Stomach (tissue), 9 donors: ENCODE measurements around the gene PLXNB1. TPM values are rescaled to one million over a fixed set of nuclear protein-coding genes. Genes with fewer than 3 reads are reported as not detected.

Experiments
- DNase-seq, 2 donors: peaks; one replicate each; pipeline versions ENCODE4 v3.0.0 to v3.0.0-alpha.2; 2013 to 2019
- H3K27ac ChIP-seq, 5 donors: fragments of 200-600 bp in 4 of 5; sonication (generic) in 4 of 5; one replicate each; pipeline ENCODE4 v1.5.1; 2013 to 2019; ENCODE audit warnings: mild to moderate bottlenecking in 1 of 5, moderate library complexity in 1 of 5
- H3K27me3 ChIP-seq, 3 donors: fragments of 200-600 bp; sonication (generic); one replicate each; pipeline ENCODE4 v1.5.1; 2017 to 2019; ENCODE audit warnings: mixed run types in 1 of 3
- H3K36me3 ChIP-seq, 4 donors: fragments of 200-600 bp; sonication (generic); 1 replicate in 3 of 4; 2 replicates in 1 of 4; pipeline ENCODE4 v1.5.1; 2016 to 2019
- H3K4me1 ChIP-seq, 4 donors: fragments of 200-600 bp; sonication (generic); one replicate each; pipeline ENCODE4 v1.5.1; 2016 to 2019
- H3K4me3 ChIP-seq, 4 donors: fragments of 200-600 bp; sonication (generic) in 3 of 4; one replicate each; pipeline ENCODE4 v1.5.1; 2016 to 2019; ENCODE audit warnings: mild to moderate bottlenecking in 1 of 4
- H3K9me3 ChIP-seq, 4 donors: fragments of 200-600 bp; sonication (generic); one replicate each; pipeline ENCODE4 v1.5.1; 2016 to 2019
- CTCF ChIP-seq, 7 experiments: fragments of 450-650 bp in 4 of 7; fragments of 200-600 bp in 3 of 7; sonication (generic) in 3 of 7; IDR thresholded peaks; one replicate each; pipeline ENCODE4 v1.5.1; 2016 to 2019; ENCODE audit warnings: antibody characterized with exemption in 7 of 7, control low read depth in 2 of 7, mild to moderate bottlenecking in 1 of 7
- EP300 ChIP-seq: sonication (generic); formaldehyde crosslinking; IDR thresholded peaks from one replicate; pipeline ENCODE4 v1.6.1; 2017; ENCODE audit warnings: antibody characterized with exemption
- POLR2A ChIP-seq, 4 donors: fragments of 450-650 bp; IDR thresholded peaks; one replicate each; pipeline ENCODE4 v1.6.1; 2016; ENCODE audit warnings: antibody characterized with exemption in 4 of 4, control low read depth in 2 of 4, mild to moderate bottlenecking in 1 of 4, moderate library complexity in 1 of 4
- POLR2AphosphoS5 ChIP-seq, 3 donors: sonication (generic); formaldehyde crosslinking; IDR thresholded peaks; one replicate each; pipeline ENCODE4 v1.6.1; 2016; ENCODE audit warnings: antibody characterized with exemption in 3 of 3
- WGBS, 5 donors: extraction: QIAGEN DNeasy Blood & Tissue Kit in 3 of 5; methylation state at CpG; one replicate each; pipeline versions ENCODE4 v1.1.5 to v1.1.7; 2013 to 2018; 5-methylcytosine and 5-hydroxymethylcytosine counted together
- intact Hi-C: fragments of 100-400 bp; cut with DNase I; formaldehyde crosslinking; loops from one replicate; pipeline ENCODE4 v1.15.1; 2023; ENCODE audit warnings: low total_unique reads
- polyA plus RNA-seq, 3 donors: library from polyadenylated mRNA; stranded (reverse); fragments of 200-250 nt; gene quantifications; one replicate each; pipeline ENCODE4 v1.2.3, GENCODE V29; 2013
- total RNA-seq, 5 donors: library from RNA; depleted of rRNA; stranded (reverse); fragments of >200 nt; gene quantifications; one replicate each; pipeline versions ENCODE4 v1.1.0 to v1.2.3, GENCODE V29; 2014 to 2016
- donor health status: healthy with polysubstance abuse.
- donor health status: Bipolar disorder and iron deficiency.
- donor health status: healthy.

PLXNB1 gene
- total and polyA plus RNA-seq, 8 donors, result 13.9 to 874 (median 135) TPM

- H3K9me3 ChIP-seq, result no peaks in the 10 kb centered on the region
- no peak for DNase-seq
- intact Hi-C loops, result no loop called here
- H3K36me3 ChIP-seq, result peaks cover 25 to 72% (median 62%) of the 10 kb centered on the region in 4 donors
- 53 to 83% (median 69%) methylated on average over 2 to 3 of the region's 3 CpGs for WGBS, 5 donors
- H3K27ac ChIP-seq, result no peak overlapping the region
- peaks cover 32 to 54% (median 44%) of the 10 kb centered on the region in 4 donors for H3K4me1 ChIP-seq
- TF ChIP-seq CTCF (IDR thresholded peaks at IDR 0.05), result no peak
- TF ChIP-seq POLR2A (IDR thresholded peaks at IDR 0.05), result no peak
- TF ChIP-seq EP300, result no peak
- TF ChIP-seq POLR2AphosphoS5 (IDR thresholded peaks at IDR 0.05), result no peak
- H3K4me3 ChIP-seq, result no peak overlapping the region
- no peaks in the 10 kb centered on the region for H3K27me3 ChIP-seq
Measured at GRCh38 chr3:48422272-48422671, 7.6 kb downstream of the PLXNB1 start.

GRCh38 chr3:48420561-48420960 lies 9.3 kb downstream of the PLXNB1 start:
- intact Hi-C loops, result no loop called here
- Histone ChIP-seq H3K27me3 (no peaks in the 10 kb centered on the region), H3K4me3 (no peak overlapping the region), H3K9me3 (no peaks in the 10 kb centered on the region), H3K36me3 (peaks cover 32 to 89% (median 79%) of the 10 kb centered on the region in 4 donors), H3K27ac (no peak overlapping the region), H3K4me1 (peaks cover 15 to 37% (median 27%) of the 10 kb centered on the region in 4 donors)
- TF ChIP-seq POLR2AphosphoS5 (IDR thresholded peaks at IDR 0.05), result no peak
- TF ChIP-seq CTCF (IDR thresholded peaks at IDR 0.05), result no peak
- TF ChIP-seq POLR2A (IDR thresholded peaks at IDR 0.05), result no peak
- no peak for TF ChIP-seq EP300
- WGBS, 5 donors, result 86 to 93% (median 93%) methylated on average over 10 to 14 of the region's 14 CpGs
- no peak for DNase-seq

- no peak for DNase-seq
- Histone ChIP-seq H3K27me3 (no peaks in the 10 kb centered on the region), H3K4me3 (no peak overlapping the region), H3K27ac (no peak overlapping the region), H3K4me1 (peaks cover 9 to 31% (median 19%) of the 10 kb centered on the region in 4 donors), H3K36me3 (peaks cover 40 to 99% (median 89%) of the 10 kb centered on the region in 4 donors), H3K9me3 (no peaks in the 10 kb centered on the region)
- no peak for TF ChIP-seq POLR2A (IDR thresholded peaks at IDR 0.05)
- TF ChIP-seq CTCF (IDR thresholded peaks at IDR 0.05), result no peak
- TF ChIP-seq EP300, result no peak
- TF ChIP-seq POLR2AphosphoS5 (IDR thresholded peaks at IDR 0.05), result no peak
- intact Hi-C loops, result loop anchor here (10.0 kb wide), 1 partner anchor 145 kb away; no protein-coding TSS in a partner anchor
- WGBS, 5 donors, result 90 to 96% (median 91%) methylated on average over 12 to 17 of the region's 17 CpGs
Measured at GRCh38 chr3:48419597-48419996, 10.3 kb downstream of the PLXNB1 start.

DNA sequence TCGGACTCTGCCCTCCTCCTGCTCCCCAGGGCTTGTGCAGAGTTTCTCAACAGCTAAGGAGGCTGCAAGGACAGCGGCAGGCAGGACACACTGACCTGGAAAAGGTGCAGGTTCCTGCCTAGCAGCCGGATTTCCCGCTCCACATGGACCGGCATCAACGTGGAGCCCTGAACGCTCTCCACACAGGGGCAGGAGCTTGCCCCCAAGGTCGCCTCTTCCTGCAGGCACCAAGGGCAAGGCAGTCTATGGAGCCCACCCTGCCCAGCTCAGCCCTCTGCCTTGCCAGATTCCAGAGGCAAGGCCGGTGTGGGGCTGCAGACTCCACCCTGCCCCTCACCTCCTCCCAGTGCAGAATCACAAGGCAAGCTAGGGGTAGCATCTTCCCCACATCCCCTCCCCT lies 10.7 kb downstream of the PLXNB1 start:
- Histone ChIP-seq H3K9me3 (no peaks in the 10 kb centered on the region), H3K27me3 (no peaks in the 10 kb centered on the region), H3K27ac (no peak overlapping the region), H3K4me3 (no peak overlapping the region), H3K4me1 (peaks cover 9 to 29% (median 17%) of the 10 kb centered on the region in 4 donors), H3K36me3 (peaks cover 45 to 100% (median 91%) of the 10 kb centered on the region in 4 donors)
- TF ChIP-seq EP300 (no peak), CTCF (IDR thresholded peaks at IDR 0.05) (no peak), POLR2A (IDR thresholded peaks at IDR 0.05) (no peak), POLR2AphosphoS5 (IDR thresholded peaks at IDR 0.05) (no peak)
- WGBS, 5 donors, result 79 to 98% (median 91%) methylated on average over 7 to 9 of the region's 9 CpGs
- intact Hi-C loops, result loop anchor here (10.0 kb wide), 1 partner anchor 144 kb away; no protein-coding TSS in a partner anchor
- no peak for DNase-seq
